ENCODE data around the gene PLCG1. TPM values are rescaled to one million over a fixed set of nuclear protein-coding genes. Genes with fewer than 3 reads are reported as not detected.

Gene PLCG1
- total RNA-seq, 1 donor from 2014 or later: 92.2 TPM

GRCh38 chr20:41180599-41181333 is 43.4 kb downstream of the PLCG1 start:
- DNase-seq: no peak

GRCh38 chr20:41181567-41181966 is 44.2 kb downstream of the PLCG1 start:
- DNase-seq: no peak

DNA sequence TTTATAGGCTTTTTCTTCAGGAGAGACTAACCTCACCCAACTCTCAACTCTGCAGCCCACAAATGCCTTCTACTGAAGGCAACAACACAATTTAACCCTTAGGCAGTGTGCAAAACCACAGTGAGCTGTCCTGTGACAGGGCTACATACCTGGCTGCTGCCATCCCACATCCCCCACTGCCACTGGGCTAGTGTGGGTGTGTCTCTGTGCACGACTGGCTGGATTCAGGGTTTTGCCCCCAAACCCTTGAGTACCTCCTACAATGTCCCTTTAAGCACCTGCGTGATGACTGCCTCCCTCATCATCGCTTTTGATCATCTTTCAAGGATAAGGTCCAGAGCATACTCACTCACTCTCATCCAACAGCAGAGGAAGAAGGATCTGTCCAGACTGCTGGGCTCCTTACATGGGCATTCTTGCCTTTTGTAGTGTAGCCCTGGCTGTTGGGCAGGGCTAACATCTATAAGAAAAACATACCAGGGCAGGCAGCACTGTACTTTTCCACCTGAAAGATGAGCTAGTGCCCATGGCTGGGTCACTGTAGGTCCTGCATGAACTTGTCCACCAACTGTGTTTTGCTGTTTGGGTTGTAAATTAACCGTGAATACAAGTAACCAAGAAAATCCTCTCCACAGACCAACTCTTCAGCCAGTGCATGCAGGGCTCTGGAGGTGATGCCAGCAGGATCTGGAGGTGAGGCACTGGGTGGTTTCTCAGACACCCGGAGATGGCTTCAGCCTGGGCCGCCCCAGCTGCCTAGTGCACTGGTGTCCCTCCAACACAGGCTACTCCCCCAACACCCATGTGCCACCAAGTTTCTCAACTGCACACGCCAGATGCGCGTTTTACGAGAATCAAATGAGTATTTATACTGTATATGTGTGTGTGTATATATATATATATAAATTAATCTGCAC is 45.2 kb downstream of the PLCG1 start:
- DNase-seq: no peak

DNA sequence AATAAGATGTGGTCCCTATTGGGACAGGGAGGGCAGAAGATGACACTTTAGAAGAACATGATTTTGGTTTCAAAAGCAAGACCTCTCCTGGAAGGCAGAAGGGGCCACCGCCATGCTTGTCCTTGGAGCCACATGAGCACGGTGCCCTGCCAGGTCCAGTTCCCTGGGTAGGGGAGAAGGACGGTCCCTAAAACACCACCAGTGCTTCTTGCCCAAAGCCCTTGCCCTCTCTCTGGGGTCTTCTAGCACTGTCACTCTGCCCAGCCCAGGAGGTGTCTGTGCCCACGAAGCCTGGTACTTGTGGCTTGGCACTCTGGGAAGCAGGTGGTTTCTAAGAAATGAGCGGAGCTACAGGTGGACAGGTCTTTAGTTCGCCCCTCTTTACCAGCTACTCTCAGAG is 46.0 kb downstream of the PLCG1 start:
- DNase-seq: no peak

GRCh38 chr20:41183831-41184230 is 46.5 kb downstream of the PLCG1 start:
- DNase-seq: no peak

- DNase-seq: peak; percentile 40
These were observed 47.8 kb downstream of the PLCG1 start for GRCh38 chr20:41185013-41185757.

DNA sequence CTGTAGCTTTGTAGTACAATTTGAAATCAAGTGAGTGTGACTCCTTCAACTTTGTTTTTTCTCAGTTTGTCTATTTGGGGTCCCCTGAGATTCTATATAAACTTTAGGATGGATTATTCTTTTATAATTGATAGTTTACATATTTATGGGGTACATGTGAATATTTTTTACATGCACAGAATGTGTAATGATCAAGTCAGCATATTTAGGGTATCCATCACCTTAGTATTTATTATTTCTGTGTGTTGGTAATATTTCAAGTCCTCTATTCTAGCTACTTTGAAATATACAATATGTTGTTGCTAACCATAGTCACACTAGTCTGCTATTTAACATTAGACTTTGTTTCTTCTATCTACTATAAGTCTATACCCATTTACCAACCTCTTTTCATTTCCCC is 50.3 kb downstream of the PLCG1 start:
- DNase-seq: no peak

- no peak for DNase-seq
These were observed 54.5 kb downstream of the PLCG1 start for GRCh38 chr20:41191562-41192500.

- DNase-seq: no peak
These were observed 55.2 kb downstream of the PLCG1 start for GRCh38 chr20:41192575-41192974.

GRCh38 chr20:41196653-41197225 is 59.4 kb downstream of the PLCG1 start:
- DNase-seq: no peak

DNA sequence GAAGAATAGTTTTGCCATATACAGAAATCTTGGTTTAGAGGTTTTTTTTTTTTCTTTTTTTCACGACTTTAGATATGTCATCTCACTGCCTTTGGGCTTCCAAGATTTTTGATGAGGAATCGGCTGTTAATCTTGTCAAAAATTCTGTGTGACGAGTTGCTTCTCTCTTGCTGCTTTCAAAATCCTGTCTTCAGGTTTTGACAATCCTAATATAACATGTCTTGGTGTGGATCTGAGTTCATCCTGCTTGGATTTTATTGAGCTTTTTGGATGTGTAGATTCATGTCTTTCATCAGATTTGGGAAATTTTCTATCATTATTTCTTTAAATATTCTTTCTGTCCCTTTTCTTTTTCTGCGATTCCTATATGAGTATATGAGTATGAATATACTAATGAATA is 61.1 kb downstream of the PLCG1 start:
- no peak for DNase-seq

- no peak for DNase-seq
These were observed 63.3 kb downstream of the PLCG1 start for GRCh38 chr20:41200446-41201202.

DNA sequence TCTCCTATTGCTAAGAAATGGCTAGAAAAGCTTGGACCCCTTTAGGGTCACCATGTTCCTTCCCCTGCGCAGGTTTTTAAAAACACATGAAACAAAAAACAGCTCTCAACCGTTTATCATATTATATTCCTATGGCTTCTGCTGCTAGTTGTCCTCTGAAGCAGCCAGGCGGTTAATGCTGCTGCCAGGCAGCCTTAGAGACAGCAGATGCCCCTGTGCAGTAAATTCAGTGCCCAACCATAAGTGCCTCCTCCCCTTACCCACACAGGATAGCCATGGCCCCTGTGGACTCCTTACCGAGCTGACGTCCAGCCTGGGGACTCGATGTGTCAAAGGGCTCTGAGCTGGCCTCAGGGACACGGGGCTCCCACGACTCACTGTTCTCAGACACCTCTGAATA is 64.4 kb downstream of the PLCG1 start:
- DNase-seq: no peak

DNA sequence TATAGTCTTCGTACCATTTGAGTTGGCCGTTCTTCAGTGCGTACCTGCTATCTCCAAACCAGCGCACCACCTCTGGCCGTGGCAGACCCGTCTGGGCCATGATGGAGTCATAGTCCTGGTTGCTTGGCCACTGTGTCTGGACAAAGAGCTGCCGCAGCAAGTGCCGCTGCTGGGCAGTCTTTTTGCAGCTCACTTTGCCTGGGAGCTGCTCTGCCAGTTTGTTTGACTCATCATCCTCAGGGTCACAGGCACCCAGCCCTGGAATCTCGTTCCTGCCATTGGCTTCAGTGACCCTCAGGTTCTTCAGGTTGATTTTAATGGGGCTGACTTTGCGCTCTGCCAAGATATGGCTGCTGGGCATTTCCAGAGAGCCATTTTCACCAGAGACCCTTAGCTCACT is 65.1 kb downstream of the PLCG1 start:
- no peak for DNase-seq

GRCh38 chr20:41203660-41204059 is 66.3 kb downstream of the PLCG1 start:
- no peak for DNase-seq

GRCh38 chr20:41204304-41205265 is 67.2 kb downstream of the PLCG1 start:
- no peak for DNase-seq

DNA sequence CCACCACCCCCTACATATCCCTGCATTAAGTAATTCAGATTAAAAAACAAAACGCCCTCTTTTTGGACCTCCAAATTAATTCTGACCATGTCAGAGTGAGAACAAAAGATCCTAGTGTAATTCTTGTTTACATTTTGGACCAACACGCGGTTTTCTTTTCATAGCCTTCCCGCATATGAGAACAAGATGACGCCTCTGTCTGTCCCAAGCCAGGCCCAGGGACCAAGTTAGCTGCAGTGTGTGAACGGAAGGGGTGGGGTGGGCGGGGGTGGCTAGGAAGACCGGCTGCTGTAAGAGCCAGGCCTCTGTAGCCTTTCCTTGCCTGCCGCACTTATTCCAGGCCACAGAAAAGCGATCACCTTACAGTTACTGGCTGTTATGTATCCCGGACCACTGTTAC is 68.0 kb downstream of the PLCG1 start:
- peak; percentile 63 for DNase-seq

- no peak for DNase-seq
These were observed 75.9 kb downstream of the PLCG1 start for GRCh38 chr20:41213150-41213820.

DNA sequence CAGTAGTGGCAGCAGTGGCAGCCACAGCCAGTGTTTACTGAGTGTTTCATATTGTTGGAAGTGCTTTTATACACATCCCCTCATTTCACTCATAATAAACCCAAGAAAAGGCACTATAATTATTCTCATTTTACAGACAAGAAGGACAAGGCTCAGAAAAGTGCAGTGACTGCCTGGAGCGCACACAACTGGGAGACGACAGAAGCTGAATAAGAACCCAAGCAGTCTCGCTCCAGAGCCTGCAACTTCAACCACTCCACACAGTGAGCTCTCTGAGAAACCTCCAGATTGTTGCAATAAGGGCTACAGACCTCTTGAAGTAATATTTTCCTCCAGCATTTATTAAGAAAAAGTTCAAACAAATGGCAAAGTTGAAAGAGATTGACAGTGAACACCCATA is 76.9 kb downstream of the PLCG1 start:
- no peak for DNase-seq

Measured in occipital lobe (tissue), 2 donors.